Spleen (tissue), 11 donors: Measurements from ENCODE around the gene SUPV3L1. TPM values are rescaled to one million over a fixed set of nuclear protein-coding genes. Genes with fewer than 3 reads are reported as not detected.

ENCODE experiments used
- DNase-seq: peaks from one replicate; pipeline ENCODE4 v3.0.0-alpha.2; 2020
- H3K27ac ChIP-seq, 8 donors: fragments of 200-600 bp; sonication (generic) in 7 of 8; 1 replicate in 4 of 8; 2 replicates in 4 of 8; pipeline versions ENCODE4 v1.5.0 to v1.8.0; 2016 to 2021; ENCODE audit warnings: inconsistent platforms in 4 of 8, mild to moderate bottlenecking in 4 of 8, moderate library complexity in 1 of 8
- H3K27me3 ChIP-seq, 7 donors: fragments of 200-600 bp; sonication (generic) in 6 of 7; replicated peaks in 1 of 7; 1 replicate in 4 of 7; 2 replicates in 3 of 7; pipeline versions ENCODE4 v1.5.0 to v1.8.0; 2016 to 2021; ENCODE audit warnings: inconsistent platforms in 3 of 7, mild to moderate bottlenecking in 1 of 7
- H3K36me3 ChIP-seq, 6 donors: fragments of 200-600 bp; sonication (generic) in 5 of 6; 1 replicate in 4 of 6; 2 replicates in 2 of 6; pipeline versions ENCODE4 v1.5.0 to v1.8.0; 2016 to 2021; ENCODE audit warnings: inconsistent platforms in 2 of 6
- H3K4me1 ChIP-seq, 6 donors: fragments of 200-600 bp; sonication (generic) in 5 of 6; 1 replicate in 3 of 6; 2 replicates in 3 of 6; pipeline versions ENCODE4 v1.5.0 to v1.8.0; 2016 to 2021; ENCODE audit warnings: inconsistent platforms in 3 of 6
- H3K4me3 ChIP-seq, 8 donors: fragments of 200-600 bp; sonication (generic) in 7 of 8; 1 replicate in 4 of 8; 2 replicates in 4 of 8; pipeline versions ENCODE4 v1.5.0 to v1.8.0; 2016 to 2021; ENCODE audit warnings: inconsistent platforms in 4 of 8, mild to moderate bottlenecking in 4 of 8, moderate library complexity in 2 of 8
- H3K9me3 ChIP-seq, 8 donors: fragments of 200-600 bp; sonication (generic) in 7 of 8; 1 replicate in 4 of 8; 2 replicates in 4 of 8; pipeline versions ENCODE4 v1.5.0 to v1.8.0; 2016 to 2021; ENCODE audit warnings: inconsistent platforms in 4 of 8
- CTCF ChIP-seq, 11 experiments: fragments of 200-600 bp in 7 of 11; fragments of 450-650 bp in 4 of 11; sonication (generic) in 4 of 11; IDR thresholded peaks in 8 of 11; conservative IDR thresholded peaks in 3 of 11; 1 replicate in 7 of 11; 2 replicates in 4 of 11; pipeline versions ENCODE4 v1.4.0 to v1.8.0; 2016 to 2021; ENCODE audit warnings: antibody characterized with exemption in 11 of 11, inconsistent platforms in 4 of 11, mild to moderate bottlenecking in 1 of 11
- POLR2A ChIP-seq, 3 donors: fragments of 450-650 bp; IDR thresholded peaks; one replicate each; pipeline ENCODE4 v1.5.1; 2017; ENCODE audit warnings: antibody characterized with exemption in 3 of 3, mild to moderate bottlenecking in 1 of 3
- POLR2AphosphoS5 ChIP-seq, 3 donors: sonication (generic); formaldehyde crosslinking; IDR thresholded peaks; one replicate each; pipeline ENCODE4 v1.5.1; 2017; ENCODE audit warnings: antibody characterized with exemption in 3 of 3
- WGBS, 5 donors: extraction: QIAGEN DNeasy Blood & Tissue Kit in 3 of 5; methylation state at CpG; one replicate each; pipeline versions ENCODE4 v1.1.5 to v1.1.7; 2013 to 2018; 5-methylcytosine and 5-hydroxymethylcytosine counted together
- intact Hi-C: fragments of 100-400 bp; cut with DNase I; formaldehyde crosslinking; loops from one replicate; pipeline ENCODE4 v1.15.0; 2023; ENCODE audit warnings: low total_unique reads
- polyA plus RNA-seq, 3 donors: library from polyadenylated mRNA; stranded (reverse); fragments of 200-250 nt; gene quantifications; one replicate each; pipeline ENCODE4 v1.2.1, GENCODE V29; 2013
- total RNA-seq, 7 donors: library from RNA; depleted of rRNA in 3 of 7; stranded (reverse); fragments of >200 nt in 3 of 7; fragmentation: NEBNext Ultra II Directional in 4 of 7; extraction: Animal tissue kit (Norgen Biotek cat#: 25700) in 4 of 7; gene quantifications; one replicate each; pipeline versions ENCODE4 v1.1.0 to v1.2.1, GENCODE V29; 2016 to 2021
- donor health status: healthy with polysubstance abuse.
- donor health status: DM: no; HTN: no; CAD: no; lungs with moderate emphysema.
- donor health status: DM: no; HTN: no; CAD: no.
- donor health status: Bipolar disorder and iron deficiency.
- donor health status: healthy.
- donor health status: DM: no; HTN: no; CAD: no.
- donor health status: DM: yes; HTN: yes; CAD: no.

SUPV3L1 gene
- total and polyA plus RNA-seq, 10 donors, result 24.2 to 95.6 (median 36.1) TPM

DNA sequence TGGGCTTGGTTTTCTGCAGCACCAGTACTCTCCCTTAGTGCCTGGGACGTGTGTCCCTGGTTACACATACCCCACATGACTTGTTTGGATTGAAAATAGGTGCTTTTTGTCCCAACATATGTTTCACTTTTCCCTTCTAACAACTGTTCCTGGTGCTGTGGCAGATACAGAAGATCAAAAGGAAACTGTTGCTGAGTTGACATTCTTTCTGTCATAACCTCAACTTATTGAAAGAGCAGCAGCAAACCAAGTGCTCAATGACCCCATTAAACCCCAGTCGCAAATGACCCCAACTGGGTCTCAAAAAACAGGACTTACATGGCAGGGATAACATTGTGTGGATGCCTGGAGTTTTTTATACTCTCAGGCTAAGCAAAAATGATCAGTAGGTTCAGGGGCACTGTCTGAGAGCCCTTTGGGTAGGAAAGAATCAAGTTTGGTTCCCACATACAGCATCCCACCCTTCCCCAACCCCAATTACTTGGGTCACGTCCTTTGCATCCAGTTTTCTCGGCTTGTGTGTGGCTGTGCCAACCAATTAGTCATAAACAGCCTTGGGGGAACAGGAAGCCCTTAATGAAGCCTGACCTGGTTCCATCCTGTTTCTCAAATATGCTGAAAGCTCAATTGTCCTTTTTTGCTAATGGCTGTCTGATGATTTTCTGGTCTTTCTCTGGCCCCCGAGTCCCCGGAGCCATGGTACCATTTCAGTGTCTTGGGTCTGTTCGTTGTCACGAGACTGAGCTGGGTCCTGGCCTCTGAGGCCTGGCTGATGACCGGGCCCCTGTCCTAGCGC is 45.0 kb downstream of the SUPV3L1 start:
- peak overlapping the region; percentile 28 to 81 (median 70) for H3K27ac ChIP-seq
- H3K27me3 ChIP-seq, result no peaks in the 10 kb centered on the region
- H3K36me3 ChIP-seq, result no peaks in the 10 kb centered on the region
- peak in 2 of 3 donors; percentile 23 to 68 for TF ChIP-seq POLR2AphosphoS5 (IDR thresholded peaks at IDR 0.05)
- no peak for TF ChIP-seq POLR2A (IDR thresholded peaks at IDR 0.05)
- H3K9me3 ChIP-seq, result no peaks in the 10 kb centered on the region
- intact Hi-C loops, result no loop called here
- no peak overlapping the region for H3K4me3 ChIP-seq
- 49 to 63% (median 55%) methylated on average over 10 of the region's 10 CpGs for WGBS, 5 donors
- peaks cover 21 to 86% (median 72%) of the 10 kb centered on the region in 6 donors for H3K4me1 ChIP-seq
- no peak for DNase-seq

- Histone ChIP-seq H3K27ac (peak overlapping the region in 7 of 8 donors; percentile 20 to 81 (median 76)), H3K27me3 (no peaks in the 10 kb centered on the region), H3K36me3 (no peaks in the 10 kb centered on the region), H3K4me1 (peaks cover 21 to 93% (median 75%) of the 10 kb centered on the region in 6 donors), H3K9me3 (no peaks in the 10 kb centered on the region), H3K4me3 (no peak overlapping the region)
- intact Hi-C loops, result no loop called here
- peak; percentile 73 for DNase-seq
- WGBS, 5 donors, result 78 to 88% (median 87%) methylated on average over 6 to 10 of the region's 10 CpGs
- no peak for TF ChIP-seq CTCF (IDR thresholded peaks at IDR 0.05 in 8 of 11, conservative IDR thresholded peaks at IDR 0.05 in 3 of 11)
- no peak for TF ChIP-seq POLR2A (IDR thresholded peaks at IDR 0.05)
- no peak for TF ChIP-seq POLR2AphosphoS5 (IDR thresholded peaks at IDR 0.05)
These were observed 45.6 kb downstream of the SUPV3L1 start for GRCh38 chr10:69225681-69226080.

- no peak overlapping the region for H3K4me3 ChIP-seq
- H3K9me3 ChIP-seq, result no peaks in the 10 kb centered on the region
- peak overlapping the region in 2 of 8 donors; percentile 89 for H3K27ac ChIP-seq
- peak; percentile 69 for DNase-seq
- no peaks in the 10 kb centered on the region for H3K27me3 ChIP-seq
- H3K4me1 ChIP-seq, result peaks cover 19 to 86% (median 68%) of the 10 kb centered on the region in 6 donors
- intact Hi-C loops, result no loop called here
- H3K36me3 ChIP-seq, result no peaks in the 10 kb centered on the region
- WGBS, 5 donors, result 91 to 97% (median 96%) methylated on average over 14 of the region's 14 CpGs
- TF ChIP-seq CTCF (IDR thresholded peaks at IDR 0.05 in 8 of 11, conservative IDR thresholded peaks at IDR 0.05 in 3 of 11) (no peak), POLR2A (IDR thresholded peaks at IDR 0.05) (no peak), POLR2AphosphoS5 (IDR thresholded peaks at IDR 0.05) (no peak)
These were observed 47.0 kb downstream of the SUPV3L1 start for GRCh38 chr10:69226919-69227450.

DNA sequence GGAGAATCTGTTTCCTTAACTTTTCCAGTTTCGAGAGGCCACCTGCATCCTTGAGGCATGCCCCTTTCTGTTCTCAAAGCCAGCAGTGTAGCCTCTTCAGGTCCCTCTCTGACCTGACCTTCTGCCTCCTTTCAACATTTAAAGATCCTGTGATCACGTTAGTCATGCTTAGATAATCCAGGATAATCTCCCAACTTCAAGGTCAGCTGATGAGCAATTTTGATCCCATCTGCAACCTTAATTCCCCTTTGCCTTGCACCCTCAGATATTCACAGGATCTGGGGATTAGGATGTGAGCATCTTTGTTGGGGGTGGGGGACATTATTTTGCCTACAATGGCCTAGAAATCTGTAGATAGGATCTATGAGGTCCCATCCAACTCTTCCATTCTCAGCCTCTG is 48.1 kb downstream of the SUPV3L1 start:
- WGBS, 5 donors, result 56 to 90% (median 88%) methylated on average over 2 of the region's 2 CpGs
- H3K27ac ChIP-seq, result peak overlapping the region in 5 of 8 donors; percentile 74 to 89 (median 88)
- H3K36me3 ChIP-seq, result no peaks in the 10 kb centered on the region
- no peak overlapping the region for H3K4me3 ChIP-seq
- no peaks in the 10 kb centered on the region for H3K9me3 ChIP-seq
- no peaks in the 10 kb centered on the region for H3K27me3 ChIP-seq
- H3K4me1 ChIP-seq, result peaks cover 12 to 75% (median 57%) of the 10 kb centered on the region in 6 donors
- intact Hi-C loops, result no loop called here
- DNase-seq, result no peak
- TF ChIP-seq POLR2AphosphoS5 (IDR thresholded peaks at IDR 0.05) (no peak), CTCF (IDR thresholded peaks at IDR 0.05 in 8 of 11, conservative IDR thresholded peaks at IDR 0.05 in 3 of 11) (no peak), POLR2A (IDR thresholded peaks at IDR 0.05) (no peak)
